Right cardiac atrium (tissue), 5 donors: ENCODE measurements around the gene EFR3B. TPM values are rescaled to one million over a fixed set of nuclear protein-coding genes. Genes with fewer than 3 reads are reported as not detected.

ENCODE experiments used
- polyA plus RNA-seq: library from polyadenylated mRNA; stranded (reverse); fragments of 200-250 nt; gene quantifications from one replicate; pipeline ENCODE4 v1.2.3, GENCODE V29; 2013
- total RNA-seq, 4 donors: library from RNA; stranded (reverse); fragmentation: NEBNext Ultra II Directional; extraction: Animal tissue kit (Norgen Biotek cat#: 25700); gene quantifications; one replicate each; pipeline ENCODE4 v1.2.1, GENCODE V29; 2021
- donor health status: healthy with polysubstance abuse.
- donor health status: DM: no; HTN: yes; CAD: no.
- donor health status: DM: no; HTN: no; CAD: no.
- donor health status: DM: no; HTN: yes; CAD: no; lungs with severe emphysema.
- donor health status: DM: yes; HTN: yes; CAD: no.

The EFR3B gene
- total and polyA plus RNA-seq, 5 donors, result 2.9 to 9.7 (median 6.3) TPM

Other genes starting within 250 kb of the EFR3B start
- gene PTRHD1, start 248.7 kb upstream of the EFR3B start, total RNA-seq, result 10 to 100 TPM; 25.0 to 32.4 (median 25.8) TPM
- 29.3 TPM for gene PTRHD1, start 248.7 kb upstream of the EFR3B start, polyA plus RNA-seq
- 1 to 10 TPM; 2.0 to 4.5 (median 3.6) TPM for gene CENPO, start 248.7 kb upstream of the EFR3B start, total RNA-seq
- gene CENPO, start 248.7 kb upstream of the EFR3B start, polyA plus RNA-seq, result 1.6 TPM
- 10 to 100 TPM; 11.7 to 30.4 (median 17.4) TPM for gene ADCY3, start 121.8 kb upstream of the EFR3B start, total RNA-seq
- 17.1 TPM for gene ADCY3, start 121.8 kb upstream of the EFR3B start, polyA plus RNA-seq
- 10 to 100 TPM in 2 of 4 donors, 1 to 10 TPM in 2; 8.7 to 10.4 (median 9.5) TPM for gene DNAJC27, start 70.1 kb upstream of the EFR3B start, total RNA-seq
- gene DNAJC27, start 70.1 kb upstream of the EFR3B start, polyA plus RNA-seq, result 4.1 TPM
- 1 to 10 TPM; 5.0 to 7.3 (median 6.1) TPM for gene POMC, start 126.5 kb downstream of the EFR3B start, total RNA-seq
- 13.2 TPM for gene POMC, start 126.5 kb downstream of the EFR3B start, polyA plus RNA-seq